ENCODE results near the gene PKD2L1.

DNA sequence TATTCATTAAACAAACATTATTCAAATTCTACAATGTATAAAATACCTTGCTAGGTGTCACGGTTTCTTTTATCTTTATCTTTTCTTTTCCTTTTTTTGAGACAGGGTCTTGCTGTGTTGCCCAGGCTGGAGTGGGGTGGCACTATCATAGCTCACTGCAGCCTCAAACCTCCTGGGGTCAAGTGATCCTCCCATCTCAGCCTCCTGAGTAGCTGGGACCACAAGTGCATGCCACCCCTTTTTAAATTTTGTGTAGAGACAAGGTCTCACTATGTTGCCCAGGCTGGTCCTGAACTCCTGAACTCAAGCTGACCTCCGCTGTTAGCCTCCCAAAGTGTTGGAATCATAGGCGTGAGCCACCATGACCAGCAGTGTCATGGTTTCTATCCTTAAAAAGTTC is 25.6 kb downstream of the PKD2L1 start:
- TF ChIP-seq CTCF (IDR thresholded peaks at IDR 0.05; ENCODE audit: insufficient read depth, low read length), result no peak
- TF ChIP-seq SPI1 (IDR thresholded peaks at IDR 0.05; ENCODE audit: borderline replicate concordance, low read depth), result no peak

All from HL-60 (cell line).